ENCODE measurements around the gene BAHCC1. TPM values are rescaled to one million over a fixed set of nuclear protein-coding genes. Genes with fewer than 3 reads are reported as not detected.

The BAHCC1 gene
- total RNA-seq, 2 donors from 2014 or later: 11.4 to 28.9 TPM

GRCh38 chr17:81457917-81458555 is 62.8 kb downstream of the BAHCC1 start:
- H3K27ac ChIP-seq: no peak overlapping the region
- H3K4me3 ChIP-seq: no peak overlapping the region
- DNase-seq (ENCODE audit: low spot score): no peak
- H3K27me3 ChIP-seq (replicated peaks; ENCODE audit: insufficient read depth): no peaks in the 10 kb centered on the region
- H3K9me3 ChIP-seq: no peaks in the 10 kb centered on the region
- 92% methylated on average over 25 of the region's 25 CpGs for whole genome bisulfite sequencing
- intact Hi-C loops (cut with DNase I): no loop called here
- no peaks in the 10 kb centered on the region for H3K4me1 ChIP-seq (replicated peaks)
- H3K36me3 ChIP-seq: peaks cover 0 to 6% of the 10 kb centered on the region in 2 donors
- TF ChIP-seq POLR2A (IDR thresholded peaks at IDR 0.05) (no peak), CTCF (IDR thresholded peaks at IDR 0.05) (no peak), POLR2AphosphoS5 (IDR thresholded peaks at IDR 0.05) (no peak)

GRCh38 chr17:81458628-81459027 is 63.4 kb downstream of the BAHCC1 start:
- peaks cover 0 to 6% of the 10 kb centered on the region in 2 donors for H3K36me3 ChIP-seq

GRCh38 chr17:81459224-81459623 is 64.0 kb downstream of the BAHCC1 start:
- H3K27me3 ChIP-seq (replicated peaks; ENCODE audit: insufficient read depth): no peaks in the 10 kb centered on the region
- no peak for TF ChIP-seq POLR2A (IDR thresholded peaks at IDR 0.05)
- TF ChIP-seq POLR2AphosphoS5 (IDR thresholded peaks at IDR 0.05): no peak
- TF ChIP-seq CTCF (IDR thresholded peaks at IDR 0.05): no peak
- no peak overlapping the region for H3K27ac ChIP-seq
- no peak for DNase-seq (ENCODE audit: low spot score)
- H3K4me1 ChIP-seq (replicated peaks): no peaks in the 10 kb centered on the region
- WGBS: 94% methylated on average over 19 of the region's 27 CpGs
- no peaks in the 10 kb centered on the region for H3K9me3 ChIP-seq
- peaks cover 0 to 6% of the 10 kb centered on the region in 2 donors for H3K36me3 ChIP-seq
- no peak overlapping the region for H3K4me3 ChIP-seq
- intact Hi-C loops (cut with DNase I): no loop called here

More at GRCh38 chr17:81458628-81459027, 63.4 kb downstream of the BAHCC1 start:
- Histone ChIP-seq H3K27ac (no peak overlapping the region), H3K4me1 (replicated peaks) (no peaks in the 10 kb centered on the region), H3K4me3 (no peak overlapping the region), H3K27me3 (replicated peaks; ENCODE audit: insufficient read depth) (no peaks in the 10 kb centered on the region), H3K9me3 (no peaks in the 10 kb centered on the region)
- 91% methylated on average over 22 of the region's 22 CpGs for WGBS
- DNase-seq (ENCODE audit: low spot score): no peak
- no peak for TF ChIP-seq POLR2AphosphoS5 (IDR thresholded peaks at IDR 0.05)
- no peak for TF ChIP-seq POLR2A (IDR thresholded peaks at IDR 0.05)
- TF ChIP-seq CTCF (IDR thresholded peaks at IDR 0.05): no peak
- intact Hi-C loops (cut with DNase I): no loop called here

DNA sequence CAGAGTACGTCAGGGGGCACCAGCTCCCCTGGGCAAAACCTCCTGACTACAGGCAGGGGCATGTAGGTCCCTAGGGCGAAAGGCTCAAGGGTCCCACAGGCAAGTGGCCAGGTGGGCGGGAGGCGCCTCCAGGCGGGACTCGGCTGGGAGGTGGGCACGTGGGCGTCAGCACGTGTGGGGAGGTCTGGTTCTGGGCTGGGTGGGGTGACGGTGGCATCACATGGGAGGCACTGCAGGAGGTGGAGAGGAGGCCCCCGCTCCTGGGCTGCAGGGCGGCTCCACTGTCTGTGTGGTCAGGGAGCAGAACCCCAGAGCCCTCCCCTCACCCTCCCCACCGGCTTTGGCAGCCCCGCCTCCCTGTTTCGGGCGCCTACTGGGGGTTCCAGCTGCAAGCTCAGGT is 64.6 kb downstream of the BAHCC1 start:
- peaks cover 0 to 6% of the 10 kb centered on the region in 2 donors for H3K36me3 ChIP-seq

More for the DNA sequence above, 64.6 kb downstream of the BAHCC1 start:
- H3K27me3 ChIP-seq (replicated peaks; ENCODE audit: insufficient read depth): no peaks in the 10 kb centered on the region
- no peak overlapping the region for H3K27ac ChIP-seq
- no peak for DNase-seq (ENCODE audit: low spot score)
- intact Hi-C loops (cut with DNase I): no loop called here
- H3K4me1 ChIP-seq (replicated peaks): no peaks in the 10 kb centered on the region
- no peak overlapping the region for H3K4me3 ChIP-seq
- TF ChIP-seq POLR2A (IDR thresholded peaks at IDR 0.05) (no peak), CTCF (IDR thresholded peaks at IDR 0.05) (no peak), POLR2AphosphoS5 (IDR thresholded peaks at IDR 0.05) (no peak)
- 89% methylated on average over 12 of the region's 16 CpGs for WGBS
- H3K9me3 ChIP-seq: no peaks in the 10 kb centered on the region

Measured in prostate gland (tissue), 2 donors.